LNCaP clone FGC (cell line): ENCODE measurements around the gene FBXO10.
"Not testable (repeated sequence)": the region's sequence is repeated elsewhere in the genome, so short reads cannot be mapped to it uniquely, and the experiment has no call there.

Experiments used
- DNase-seq: peaks from one replicate; pipeline ENCODE4 v3.0.0-alpha.2; 2011; ENCODE audit warnings: low read depth
- H3K4me3 ChIP-seq: 2 replicates; pipeline ENCODE4 v1.5.1; 2011; ENCODE audit warnings: mild to moderate bottlenecking, low read depth, low read length, control low read depth
- CTCF ChIP-seq: IDR thresholded peaks from 2 replicates; pipeline ENCODE4 v1.5.1; 2012; ENCODE audit warnings: mild to moderate bottlenecking; ENCODE audit not compliant: control insufficient read depth, insufficient read depth; ENCODE audit errors: extremely low read depth

The FBXO10 gene

DNA sequence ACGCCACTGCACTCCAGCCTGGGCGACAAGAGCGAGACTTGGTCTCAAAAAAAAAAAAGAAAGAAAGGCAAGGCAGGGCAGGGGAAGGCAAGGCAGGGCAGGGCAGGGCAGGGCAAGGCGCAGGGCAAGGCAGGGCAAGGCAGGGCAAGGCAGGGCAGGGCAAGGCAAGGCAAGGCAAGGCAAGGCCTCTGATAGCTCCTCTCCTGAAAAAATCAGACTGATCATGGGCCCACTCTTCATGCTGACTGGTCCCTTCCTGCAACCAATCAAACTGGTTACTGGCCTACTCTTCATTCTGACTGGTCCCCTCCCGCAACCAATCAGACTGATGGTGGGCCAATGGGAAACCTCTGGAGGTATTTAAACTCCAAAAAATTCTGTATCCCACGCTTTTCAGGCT is 107.6 kb downstream of the FBXO10 start:
- no peak for DNase-seq
- TF ChIP-seq CTCF: no peak
- no peak overlapping the region for H3K4me3 ChIP-seq

DNA sequence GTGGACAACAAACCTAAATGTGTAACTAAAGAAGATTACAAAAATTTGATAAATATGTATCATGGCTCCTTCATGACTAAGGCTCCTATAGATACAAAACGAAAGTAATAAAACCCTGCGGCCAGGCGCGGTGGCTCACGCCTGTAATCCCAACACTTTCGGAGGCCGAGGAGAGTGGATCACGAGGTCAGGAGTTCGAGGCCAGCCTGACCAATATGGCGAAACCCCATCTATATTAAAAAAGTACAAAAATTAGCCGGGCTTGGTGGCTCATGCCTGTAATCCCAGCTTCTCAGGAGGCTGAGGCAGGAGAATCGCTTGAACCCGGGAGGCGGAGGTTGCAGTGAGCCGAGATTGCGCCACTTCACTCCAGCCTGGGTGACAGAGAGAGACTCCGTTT is 108.7 kb downstream of the FBXO10 start:
- not testable (repeated sequence) for H3K4me3 ChIP-seq

GRCh38 chr9:37466037-37466709 is 110.0 kb downstream of the FBXO10 start:
- TF ChIP-seq CTCF: no peak
- peak overlapping the region; percentile 69 for H3K4me3 ChIP-seq
- DNase-seq: no peak

More for the DNA sequence above, 108.7 kb downstream of the FBXO10 start:
- not testable (repeated sequence) for DNase-seq

- peak; percentile 100 for DNase-seq
- H3K4me3 ChIP-seq: peak within 1 kb of the TSS; percentile 69
- TF ChIP-seq CTCF: no peak
These were observed 110.7 kb downstream of the FBXO10 start, which contains the start of gene ZBTB5 for GRCh38 chr9:37465249-37466036. Gene ZBTB5 (minus strand): TSS chr9:37465450. CDS start chr9:37442551, 22,899 bp downstream.

GRCh38 chr9:37464426-37465248 is 111.5 kb downstream of the FBXO10 start:
- no peak for TF ChIP-seq CTCF
- DNase-seq: no peak

GRCh38 chr9:37464006-37464405 is 112.2 kb downstream of the FBXO10 start:
- H3K4me3 ChIP-seq: peak overlapping the region; percentile 69
- no peak for DNase-seq
- no peak for TF ChIP-seq CTCF

More at GRCh38 chr9:37464426-37465248, 111.5 kb downstream of the FBXO10 start:
- H3K4me3 ChIP-seq: peak overlapping the region; percentile 69
